ENCODE data around the gene GTF3C2. TPM values are rescaled to one million over a fixed set of nuclear protein-coding genes. Genes with fewer than 3 reads are reported as not detected.

Gene GTF3C2
- polyA plus RNA-seq, 2 of the 4 experiments (the other 2 are of a cell fraction) = 75.4 to 101 TPM

- POLR2A ChIA-PET = interaction anchor here (0.8 to 1.2 kb wide), 6 partner anchors 9 to 46 kb away, joined by 3 to 11 read pairs (median 4); partner anchors contain the start of gene GTF3C2
- FAIRE-seq (no peak), ATAC-seq (peak; percentile 82 to 90), DNase-seq (ENCODE audit: low read depth in 1 of 2, low spot score in 1 of 2) (peak; percentile 95 to 99)
- WGBS (ENCODE audit: missing lambda C conversion rate) = 3% methylated on average over 39 of the region's 39 CpGs
- Histone ChIP-seq H3K4me3 (peak within 1 kb of the TSS; percentile 58), H3K27ac (peak within 1 kb of the TSS; percentile 93 to 99), H3K9me3 (no peaks in the 10 kb centered on the region), H3K4me1 (peaks cover 31% of the 10 kb centered on the region), H3K4me2 (peak within 1 kb of the TSS; percentile 82)
- CTCF ChIA-PET = interaction anchor here (0.7 to 12.8 kb wide), 16 partner anchors 8 to 251 kb away, joined by 3 to 171 read pairs (median 6); partner anchors contain the start of genes EIF2B4, SNX17 and ZNF513
- TF ChIP-seq REST (IDR thresholded peaks at IDR 0.05) = peak; percentile 53; the same call in 1 of the 2 replicates
- TF ChIP-seq CEBPB (IDR thresholded peaks at IDR 0.05) = peak in 1 of 2 experiments; percentile 54; a peak in 1 of 4 replicates
- TF ChIP-seq RFX5 (IDR thresholded peaks at IDR 0.05) = 0 out of 2 replicates have a peak, but pooled peaks have one; percentile 22
- no peak for TF ChIP-seq RCOR1 (IDR thresholded peaks at IDR 0.05; ENCODE audit: low read depth, low read length)
- TF ChIP-seq POLR2A (IDR thresholded peaks at IDR 0.05; ENCODE audit: low read length) = peak; percentile 95
- TF ChIP-seq HOXA7 (CRISPR knock-in tag; IDR thresholded peaks at IDR 0.05) = peak; percentile 75; the same call in 1 of the 2 replicates
- TF ChIP-seq PBX3 (IDR thresholded peaks at IDR 0.05) = no peak; the same call in none of the 2 replicates
- TF ChIP-seq TP53 (CRISPR knock-in tag; IDR thresholded peaks at IDR 0.05) = peak; percentile 63; the same call in 1 of the 2 replicates
- no peak for TF ChIP-seq HEYL (CRISPR knock-in tag; IDR thresholded peaks at IDR 0.05)
- no peak for TF ChIP-seq NR3C1 (IDR thresholded peaks at IDR 0.05)
- no peak for TF ChIP-seq KDM5A (IDR thresholded peaks at IDR 0.05)
- peak; percentile 90 for TF ChIP-seq FOSB (CRISPR knock-in tag; IDR thresholded peaks at IDR 0.05)
- TF ChIP-seq EHMT2 (IDR thresholded peaks at IDR 0.05; ENCODE audit: low read depth) = no peak
- peak; percentile 87 for TF ChIP-seq PHF8 (IDR thresholded peaks at IDR 0.05; ENCODE audit: borderline replicate concordance, low read depth)
- TF ChIP-seq CTCF (IDR thresholded peaks at IDR 0.05) = no peak
- TF ChIP-seq BHLHE40 (IDR thresholded peaks at IDR 0.05; ENCODE audit: low read depth, low read length) = peak; percentile 84
- no peak for TF ChIP-seq KDM1A (IDR thresholded peaks at IDR 0.05; ENCODE audit: low read depth)
- TF ChIP-seq EP300 (IDR thresholded peaks at IDR 0.05) = no peak
- TF ChIP-seq SREBF2 (IDR thresholded peaks at IDR 0.05) = no peak
- peak; percentile 33; the same call in 1 of the 2 replicates for TF ChIP-seq RARB (CRISPR knock-in tag; IDR thresholded peaks at IDR 0.05)
- peak; percentile 96 for TF ChIP-seq MAX (IDR thresholded peaks at IDR 0.05)
- no peak for TF ChIP-seq MAZ (IDR thresholded peaks at IDR 0.05; ENCODE audit: borderline replicate concordance, low read depth, low read length)
- no peak for TF ChIP-seq RNF2 (IDR thresholded peaks at IDR 0.05; ENCODE audit: borderline replicate concordance, low read depth)
- peak; percentile 82 to 92 for TF ChIP-seq JUN (IDR thresholded peaks at IDR 0.05)
- TF ChIP-seq RAD21 (conservative IDR thresholded peaks at IDR 0.05 in 1 of 2, IDR thresholded peaks at IDR 0.05 in 1 of 2) = no peak
- TF ChIP-seq CHD4 (IDR thresholded peaks at IDR 0.05; ENCODE audit: borderline replicate concordance) = no peak
- TF ChIP-seq ZC3H11A (IDR thresholded peaks at IDR 0.05) = no peak; the same call in 1 of the 2 replicates
- peak; percentile 17; the same call in 1 of the 2 replicates for TF ChIP-seq HMGXB4 (CRISPR knock-in tag; IDR thresholded peaks at IDR 0.05; ENCODE audit: borderline replicate concordance)
- TF ChIP-seq HOXB5 (CRISPR knock-in tag; IDR thresholded peaks at IDR 0.05) = no peak
- TF ChIP-seq NPAS2 (CRISPR knock-in tag; IDR thresholded peaks at IDR 0.05; ENCODE audit: borderline replicate concordance) = no peak
Observed at GRCh38 chr2:27322766-27323595, 33.6 kb downstream of the GTF3C2 start, which contains the start of gene MPV17. Gene MPV17 (minus strand): TSS chr2:27323097. CDS start chr2:27322517, 580 bp downstream.

All from A549 (cell line).